Activated CD4-positive, alpha-beta T cell treated with anti-CD3 and anti-CD28 coated beads, Interleukin-2, amount 50 U/mL, for 1 hour (primary cell): ENCODE results near the gene PNMA8A.

Experiments
- DNase-seq: peaks from one replicate; pipeline ENCODE4 v3.0.0-alpha.2; 2020

Gene PNMA8A

DNA sequence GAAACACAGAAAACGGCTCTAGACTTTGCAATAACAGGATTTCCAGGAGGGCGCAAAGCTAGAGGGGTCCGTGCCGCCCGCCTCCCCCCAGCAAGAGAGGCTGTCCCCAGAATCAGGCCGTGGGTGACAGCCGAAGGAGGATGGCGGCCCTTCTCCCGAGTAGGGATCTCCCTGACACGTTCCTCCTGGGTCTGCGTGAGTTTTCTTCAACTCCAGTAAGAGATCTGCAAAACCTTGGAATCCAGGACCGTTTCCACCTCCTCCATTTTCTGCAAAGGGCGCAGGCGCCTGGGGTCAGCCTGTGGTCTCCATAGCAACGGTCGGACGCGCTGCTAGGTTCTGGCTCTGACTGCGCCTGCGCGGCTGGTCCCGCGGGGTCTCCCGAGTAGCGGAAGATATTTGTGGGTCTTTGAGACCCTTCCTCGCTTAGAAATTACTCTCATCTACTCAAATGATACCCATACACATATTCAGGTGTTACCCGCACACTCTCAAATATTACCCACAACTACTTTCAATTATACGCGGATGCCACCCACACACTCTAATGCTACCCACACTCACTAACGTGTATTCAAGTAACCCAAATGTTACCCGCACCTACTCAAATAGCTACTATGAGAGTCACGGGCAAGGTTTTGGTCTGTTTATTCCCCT, 44.7 kb downstream of the PNMA8A start:
- DNase-seq = peak; percentile 25

DNA sequence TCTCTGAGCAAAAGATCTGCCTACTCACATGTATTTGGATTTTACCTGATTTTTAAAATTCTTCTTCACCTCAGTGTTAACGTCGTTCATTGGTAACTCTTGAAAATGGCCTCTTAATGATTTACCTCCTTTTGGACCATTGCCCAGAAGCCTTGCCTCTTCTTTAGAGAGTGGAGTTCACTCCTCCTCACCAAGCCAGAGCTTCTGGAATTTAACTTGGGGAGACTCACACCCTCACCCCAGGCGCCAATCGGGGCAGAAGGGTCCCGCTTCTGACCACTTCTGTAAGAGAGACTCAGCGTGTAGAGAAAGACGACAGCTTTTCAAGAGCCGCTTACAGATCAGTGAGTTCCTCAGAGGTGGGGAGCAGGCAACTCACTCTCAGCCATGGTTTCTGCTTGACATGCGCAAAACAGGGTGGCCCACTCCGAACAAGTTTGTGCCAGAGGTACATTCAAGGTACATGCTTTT, 45.3 kb downstream of the PNMA8A start:
- no peak for DNase-seq

DNA sequence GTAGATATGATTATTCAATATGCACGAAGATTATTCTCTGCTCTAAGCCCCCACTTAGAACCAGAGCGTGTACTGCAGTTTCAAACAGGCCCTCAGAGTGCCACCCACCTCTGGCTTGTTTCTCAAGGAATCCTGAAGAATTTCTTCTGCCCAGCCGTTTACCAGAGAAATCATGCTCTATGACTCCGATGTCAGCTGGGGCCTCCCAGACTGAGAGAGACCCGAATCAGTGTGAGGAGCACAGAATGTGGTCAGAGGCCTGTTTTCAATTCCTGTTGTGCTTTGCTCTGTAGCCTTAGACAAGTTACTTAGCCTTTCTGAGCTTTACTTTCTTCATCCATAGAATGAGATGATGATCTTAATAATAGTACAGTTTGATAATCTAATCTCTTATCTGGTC, 48.2 kb downstream of the PNMA8A start:
- DNase-seq = no peak

DNA sequence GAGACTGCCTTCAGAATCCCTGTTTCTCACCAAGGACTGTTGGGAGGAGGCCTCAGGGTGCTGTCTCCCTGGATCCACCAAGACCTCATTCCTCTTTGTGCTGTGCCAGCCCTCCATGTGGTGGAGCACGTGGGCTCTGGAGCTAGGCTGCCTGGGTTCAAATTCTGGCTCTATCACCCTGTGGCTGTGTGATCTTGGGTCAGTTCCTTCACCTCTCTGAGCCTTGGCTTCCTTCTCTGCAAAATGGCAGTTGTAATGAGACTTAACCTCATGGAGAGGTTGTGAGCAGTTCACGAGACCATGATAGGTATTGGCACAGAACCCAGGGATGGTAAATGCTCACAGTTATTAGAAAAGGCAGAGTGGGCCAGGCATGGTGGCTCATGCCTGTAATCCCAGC, 49.0 kb downstream of the PNMA8A start:
- DNase-seq = no peak

DNA sequence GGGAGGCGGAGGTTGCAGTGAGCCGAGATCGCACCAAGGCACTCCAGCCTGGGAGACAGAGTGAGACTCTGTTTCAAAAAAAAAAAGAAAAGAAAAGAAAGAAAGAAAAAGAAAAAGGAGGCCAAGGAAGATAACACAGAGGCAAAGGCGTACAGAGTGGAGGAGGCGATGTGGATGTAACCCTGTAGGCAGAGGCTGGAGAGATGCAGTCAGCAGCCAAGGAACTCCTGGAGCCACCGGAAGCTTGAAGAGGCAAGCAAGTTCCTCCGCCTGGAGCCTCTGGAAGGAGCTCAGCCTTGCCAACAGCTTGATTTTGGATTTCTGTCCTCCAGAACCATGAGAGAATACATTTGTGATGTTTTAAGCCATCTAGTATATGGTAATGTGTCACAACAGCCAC, 51.3 kb downstream of the PNMA8A start:
- no peak for DNase-seq
